HepG2 (cell line): ENCODE results near the gene LHX5. TPM values are rescaled to one million over a fixed set of nuclear protein-coding genes. Genes with fewer than 3 reads are reported as not detected.

ENCODE experiments used
- ATAC-seq: fragments of 200-7000 bp; cut with Tn5 transposase; 3 replicates; pipeline ENCODE4 v1.9.1; 2020; ENCODE audit warnings: mild to moderate bottlenecking, moderate library complexity
- BruUV-seq: library from RNA; stranded (reverse); fragments of 400-500 nt; replicated peaks from 2 replicates; lab custom pipeline; 2021; lab: Mats Ljungman, UMichigan
- CTCF ChIA-PET: fragments of 300-600 bp; formaldehyde crosslinking; extraction: SDS; loops from one replicate; lab custom pipeline; 2021; ENCODE audit warnings: low total read pairs, inconsistent platforms, low intra/inter-chr PET ratio; lab: Yijun Ruan, JAX
- POLR2A ChIA-PET: fragments of 350-600 bp; sonication (Branson Sonifier 250); formaldehyde crosslinking; loops from one replicate; lab custom pipeline; 2020; ENCODE audit warnings: antibody characterized with exemption, inconsistent platforms; lab: Yijun Ruan, JAX
- DNase-seq: peaks from one replicate; pipeline ENCODE4 v3.0.0-alpha.2; 2015; ENCODE audit warnings: low spot score
- FAIRE-seq: peaks from 3 replicates; lab custom pipeline; 2011; peaks lifted over from hg19 to GRCh38; lab: Jason Lieb, UNC
- H2AFZ ChIP-seq: one replicate; pipeline ENCODE4 v1.6.1; 2011; ENCODE audit warnings: low read length, inconsistent platforms
- H3K27ac ChIP-seq: fragments of 300-600 bp; 3 replicates; pipeline ENCODE4 v1.8.0; 2011; ENCODE audit warnings: mixed run types, mild to moderate bottlenecking, mixed read lengths, low read length, inconsistent platforms; ENCODE audit not compliant: insufficient read depth; ENCODE audit errors: extremely low read length
- H3K27me3 ChIP-seq, 2 experiments: fragments of 200-600 bp in 1 of 2; 2 replicates in 1 of 2; 3 replicates in 1 of 2; pipeline versions ENCODE4 v1.6.0 to v1.8.0; 2011; ENCODE audit warnings: low read length in 2 of 2, mild to moderate bottlenecking in 2 of 2, moderate library complexity in 2 of 2, inconsistent platforms in 1 of 2; ENCODE audit not compliant: insufficient read depth in 2 of 2, control insufficient read depth in 1 of 2
- H3K36me3 ChIP-seq, 2 experiments: fragments of 200-600 bp in 1 of 2; replicated peaks in 1 of 2; 2 replicates in 1 of 2; 3 replicates in 1 of 2; pipeline versions ENCODE4 v1.5.1 to v1.8.0; 2011; ENCODE audit warnings: low read length in 2 of 2, inconsistent platforms in 1 of 2; ENCODE audit not compliant: insufficient read depth in 2 of 2, control insufficient read depth in 1 of 2
- H3K4me1 ChIP-seq: 2 replicates; pipeline ENCODE4 v1.5.1; 2012; ENCODE audit warnings: low read length, inconsistent platforms; ENCODE audit not compliant: insufficient read depth
- H3K4me2 ChIP-seq: 2 replicates; pipeline ENCODE4 v1.6.0; 2011; ENCODE audit warnings: low read depth, low read length, inconsistent platforms
- H3K4me3 ChIP-seq, 3 experiments: fragments of 200-600 bp in 1 of 3; sonication (generic), shearing (Covaris generic) in 1 of 3; replicated peaks in 1 of 3; 2 replicates each; pipeline ENCODE4 v1.5.1; 2011 to 2016; ENCODE audit warnings: low read length in 3 of 3, inconsistent platforms in 2 of 3, low read depth in 2 of 3, mild to moderate bottlenecking in 2 of 3, control low read depth in 1 of 3, mixed read lengths in 1 of 3; ENCODE audit not compliant: insufficient read depth in 1 of 3
- H3K79me2 ChIP-seq: one replicate; pipeline ENCODE4 v1.6.1; 2011; ENCODE audit warnings: low read length, inconsistent platforms; ENCODE audit not compliant: insufficient read depth
- H3K9ac ChIP-seq: 2 replicates; pipeline ENCODE4 v1.6.0; 2011; ENCODE audit warnings: mild to moderate bottlenecking, low read depth, low read length, inconsistent platforms; ENCODE audit not compliant: insufficient read depth
- H3K9me3 ChIP-seq: 2 replicates; pipeline ENCODE4 v1.5.1; 2012; ENCODE audit warnings: mild to moderate bottlenecking, low read length
- H4K20me1 ChIP-seq: 2 replicates; pipeline ENCODE4 v1.6.0; 2011; ENCODE audit warnings: inconsistent platforms, mild to moderate bottlenecking, low read length, moderate library complexity; ENCODE audit not compliant: insufficient read depth
- ATM ChIP-seq: fragments of 450-650 bp; IDR thresholded peaks from 2 replicates; pipeline ENCODE4 v1.7.1; 2017; ENCODE audit warnings: mild to moderate bottlenecking, borderline replicate concordance
- CCDC6 ChIP-seq: sonication (generic); formaldehyde crosslinking; IDR thresholded peaks from 2 replicates; pipeline ENCODE4 v1.8.1; 2022; ENCODE audit warnings: mild to moderate bottlenecking, missing genetic modification reagents, moderate library complexity
- PHF21A ChIP-seq: sonication (generic); formaldehyde crosslinking; IDR thresholded peaks from 2 replicates; pipeline ENCODE4 v1.5.0; 2020; ENCODE audit warnings: mild to moderate bottlenecking, missing genetic modification reagents
- SIX4 ChIP-seq: sonication (generic); formaldehyde crosslinking; IDR thresholded peaks from 2 replicates; pipeline ENCODE4 v1.4.0; 2020; ENCODE audit warnings: missing genetic modification reagents
- ZMYM3 ChIP-seq: sonication (generic); formaldehyde crosslinking; IDR thresholded peaks from 2 replicates; pipeline ENCODE4 v1.5.1; 2020; ENCODE audit warnings: mild to moderate bottlenecking, missing genetic modification reagents
- ZNF333 ChIP-seq: sonication (generic); formaldehyde crosslinking; IDR thresholded peaks from 2 replicates; pipeline ENCODE4 v1.4.0; 2020; ENCODE audit warnings: mild to moderate bottlenecking, missing genetic modification reagents, borderline replicate concordance
- WGBS: methylation state at CpG from one replicate; pipeline ENCODE4 v1.1.6; 2017; ENCODE audit warnings: low lambda C conversion rate; 5-methylcytosine and 5-hydroxymethylcytosine counted together
- in situ Hi-C: cut with HindIII; loops from 2 replicates; pipeline ENCODE4 v1.10.0; 2017; ENCODE audit warnings: low pct_unique_long_range_greater_than_20kb; ENCODE audit not compliant: extremely low pct_ligation_motif_present
- intact Hi-C: fragments of 100-400 bp; cut with micrococcal nuclease; formaldehyde crosslinking; loops from one replicate; pipeline ENCODE4 v1.10.0; 2022; ENCODE audit not compliant: unreplicated experiment
- polyA plus RNA-seq, 8 experiments: library from polyadenylated mRNA; depleted of rRNA in 3 of 8; stranded (reverse) in 7 of 8; unstranded in 1 of 8; fragments of >200 nt; fragmentation: Illumina TruSeq in 4 of 8; extraction: Trizol in 4 of 8; gene quantifications; 2 replicates each; pipeline versions ENCODE4 v1.2.1 to v1.2.3, GENCODE V29; 2011 to 2016; ENCODE audit warnings: low read depth in 4 of 8, missing spikeins in 1 of 8, mixed read lengths in 1 of 8; ENCODE audit not compliant: insufficient read depth in 1 of 8
- total RNA-seq, 5 experiments: library from RNA; depleted of rRNA; stranded (reverse); fragments of >200 nt; fragmentation: Illumina TruSeq; extraction: Trizol; gene quantifications; 2 replicates each; pipeline ENCODE4 v1.2.3, GENCODE V29; 2016; ENCODE audit warnings: low read depth in 1 of 5
- TF ChIP-seq, protein P1 (sequence below): sonication (generic); formaldehyde crosslinking; IDR thresholded peaks from 2 replicates; pipeline ENCODE4; 2020; ENCODE audit warnings: missing genetic modification reagents, mild to moderate bottlenecking, borderline replicate concordance

LHX5 gene
- total and polyA plus RNA-seq, 2 of the 13 experiments (the other 11 are each of a cell fraction or from before 2014, with no cell fraction given): not detected

DNA sequence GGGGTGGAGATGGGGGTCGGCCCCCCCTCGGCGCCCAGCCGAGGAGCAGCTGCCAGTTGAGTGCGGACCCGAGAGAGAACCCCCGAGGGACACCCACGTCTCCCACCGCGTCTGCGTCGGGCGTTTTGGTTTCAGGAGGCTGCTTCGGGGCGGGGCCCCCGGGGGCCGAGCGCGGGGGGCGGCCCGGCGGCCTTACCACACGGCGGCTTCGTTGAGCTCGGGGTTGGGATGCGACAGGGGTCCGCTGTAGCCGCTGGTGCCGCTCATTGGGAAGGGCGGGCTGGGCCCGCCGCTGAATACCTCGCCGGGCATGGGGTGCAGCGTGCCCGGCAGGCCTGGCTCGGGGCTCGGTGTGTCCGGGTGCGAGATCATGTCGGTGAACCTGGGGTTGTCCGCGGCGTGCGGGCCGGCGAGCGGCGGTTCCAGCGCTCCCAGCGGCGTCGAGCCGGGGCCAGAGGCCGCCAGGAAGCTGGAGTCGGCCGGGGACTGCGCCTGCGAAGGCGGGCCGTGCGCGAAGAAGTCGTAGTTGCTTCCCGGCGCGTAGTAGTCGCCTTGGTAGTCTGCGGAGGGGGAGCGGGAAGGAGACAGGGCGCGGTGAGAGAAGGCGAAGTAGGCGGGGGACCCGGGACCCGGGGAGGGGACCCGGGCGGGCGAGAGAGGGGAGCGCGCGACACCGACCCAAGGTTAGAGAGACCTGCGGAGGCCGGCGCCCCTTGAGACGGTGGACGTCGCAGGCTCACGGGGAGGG is 8.5 kb downstream of the LHX5 start:
- Histone ChIP-seq H3K27ac (no peak overlapping the region), H3K4me3 (no peak overlapping the region), H3K79me2 (no peaks in the 10 kb centered on the region), H3K36me3 (no peaks in the 10 kb centered on the region), H2AFZ (no peak overlapping the region), H3K27me3 (peaks cover 11 to 53% of the 10 kb centered on the region in 2 experiments), H3K4me2 (no peak overlapping the region), H3K9me3 (no peaks in the 10 kb centered on the region), H3K4me1 (no peaks in the 10 kb centered on the region), H3K9ac (no peak overlapping the region), H4K20me1 (no peaks in the 10 kb centered on the region)
- intact Hi-C loops: loop anchor here (1.0 kb wide), 1 partner anchor 449 kb away; no protein-coding TSS in a partner anchor
- no TSS peak for BruUV-seq
- 55% methylated on average over 59 of the region's 91 CpGs for WGBS
- in situ Hi-C loops: loop anchor here (5.0 to 10.0 kb wide), 2 partner anchors 362 to 449 kb away; no protein-coding TSS in a partner anchor
- FAIRE-seq (no peak), ATAC-seq (no peak), DNase-seq (no peak)
- ChIA-PET POLR2A (no interaction called here), CTCF (interaction anchor here (2.5 kb wide), 1 partner anchor 450 kb away, joined by 18 read pairs; no protein-coding TSS in a partner anchor)
- TF ChIP-seq, protein P1, sequence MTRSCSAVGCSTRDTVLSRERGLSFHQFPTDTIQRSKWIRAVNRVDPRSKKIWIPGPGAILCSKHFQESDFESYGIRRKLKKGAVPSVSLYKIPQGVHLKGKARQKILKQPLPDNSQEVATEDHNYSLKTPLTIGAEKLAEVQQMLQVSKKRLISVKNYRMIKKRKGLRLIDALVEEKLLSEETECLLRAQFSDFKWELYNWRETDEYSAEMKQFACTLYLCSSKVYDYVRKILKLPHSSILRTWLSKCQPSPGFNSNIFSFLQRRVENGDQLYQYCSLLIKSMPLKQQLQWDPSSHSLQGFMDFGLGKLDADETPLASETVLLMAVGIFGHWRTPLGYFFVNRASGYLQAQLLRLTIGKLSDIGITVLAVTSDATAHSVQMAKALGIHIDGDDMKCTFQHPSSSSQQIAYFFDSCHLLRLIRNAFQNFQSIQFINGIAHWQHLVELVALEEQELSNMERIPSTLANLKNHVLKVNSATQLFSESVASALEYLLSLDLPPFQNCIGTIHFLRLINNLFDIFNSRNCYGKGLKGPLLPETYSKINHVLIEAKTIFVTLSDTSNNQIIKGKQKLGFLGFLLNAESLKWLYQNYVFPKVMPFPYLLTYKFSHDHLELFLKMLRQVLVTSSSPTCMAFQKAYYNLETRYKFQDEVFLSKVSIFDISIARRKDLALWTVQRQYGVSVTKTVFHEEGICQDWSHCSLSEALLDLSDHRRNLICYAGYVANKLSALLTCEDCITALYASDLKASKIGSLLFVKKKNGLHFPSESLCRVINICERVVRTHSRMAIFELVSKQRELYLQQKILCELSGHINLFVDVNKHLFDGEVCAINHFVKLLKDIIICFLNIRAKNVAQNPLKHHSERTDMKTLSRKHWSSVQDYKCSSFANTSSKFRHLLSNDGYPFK: no peak
- TF ChIP-seq SIX4 (CRISPR knock-in tag) (no peak), ZMYM3 (CRISPR knock-in tag) (no peak), CCDC6 (CRISPR knock-in tag) (no peak), ATM (no peak), PHF21A (no peak), ZNF333 (no peak)
